HepG2 (cell line): ENCODE measurements around the gene PLAA. TPM values are rescaled to one million over a fixed set of nuclear protein-coding genes. Genes with fewer than 3 reads are reported as not detected.

Source experiments
- ATF7-NPFF ChIP-seq: sonication (generic); formaldehyde crosslinking; IDR thresholded peaks from 2 replicates; pipeline ENCODE4 v1.8.1; 2023; ENCODE audit warnings: mild to moderate bottlenecking, low read depth, missing genetic modification reagents, moderate library complexity
- ETV5 ChIP-seq: IDR thresholded peaks from 2 replicates; pipeline ENCODE4 v1.6.1; 2018; ENCODE audit warnings: missing biosample characterization, missing genetic modification reagents, inconsistent platforms, borderline replicate concordance
- HNRNPK ChIP-seq: fragments of 200-400 bp; formaldehyde crosslinking; IDR thresholded peaks from 2 replicates; pipeline ENCODE4 v1.6.1; 2018; ENCODE audit warnings: low read length, low read depth, moderate library complexity, mild to moderate bottlenecking; ENCODE audit not compliant: poor library complexity, severe bottlenecking
- MAZ ChIP-seq, 2 experiments: sonication (generic) in 1 of 2; formaldehyde crosslinking in 1 of 2; IDR thresholded peaks; 2 replicates each; pipeline versions ENCODE4 v1.5.0 to v1.6.1; 2012 to 2020; ENCODE audit warnings: low read depth in 2 of 2, mild to moderate bottlenecking in 2 of 2, borderline replicate concordance in 1 of 2, improper control_type of control experiment in 1 of 2, low read length in 1 of 2, missing genetic modification reagents in 1 of 2, moderate library complexity in 1 of 2
- RXRA ChIP-seq: sonication (generic); formaldehyde crosslinking; IDR thresholded peaks from 2 replicates; pipeline ENCODE4 v1.5.1; 2020; ENCODE audit warnings: missing genetic modification reagents
- SAFB2 ChIP-seq: sonication (generic); formaldehyde crosslinking; IDR thresholded peaks from 2 replicates; pipeline ENCODE4 v1.5.1; 2020; ENCODE audit warnings: missing genetic modification reagents, low read depth, mild to moderate bottlenecking, borderline replicate concordance
- SMAD3 ChIP-seq: sonication (generic); formaldehyde crosslinking; IDR thresholded peaks from 2 replicates; pipeline ENCODE4 v1.4.0; 2020; ENCODE audit warnings: missing genetic modification reagents
- TCF7 ChIP-seq: sonication (generic); IDR thresholded peaks from 2 replicates; pipeline ENCODE4 v1.6.1; 2016; ENCODE audit warnings: antibody characterized with exemption, low read depth
- ZBTB40 ChIP-seq, 2 experiments: fragments of 450-650 bp in 1 of 2; sonication (generic) in 1 of 2; formaldehyde crosslinking in 1 of 2; IDR thresholded peaks; 2 replicates each; pipeline versions ENCODE4 v1.6.1 to v1.8.0; 2016 to 2022; ENCODE audit warnings: antibody characterized with exemption in 1 of 2, mild to moderate bottlenecking in 1 of 2, missing genetic modification reagents in 1 of 2
- ZNF292 ChIP-seq: sonication (generic); formaldehyde crosslinking; IDR thresholded peaks from 2 replicates; pipeline ENCODE4 v1.8.1; 2022; ENCODE audit warnings: mild to moderate bottlenecking, low read depth, missing genetic modification reagents, borderline replicate concordance
- ZNF451 ChIP-seq: sonication (generic); formaldehyde crosslinking; IDR thresholded peaks from 2 replicates; pipeline ENCODE4 v1.5.0; 2020; ENCODE audit warnings: mild to moderate bottlenecking, missing genetic modification reagents
- ZNF547 ChIP-seq: sonication (generic); formaldehyde crosslinking; IDR thresholded peaks from 2 replicates; pipeline ENCODE4 v1.5.1; 2020; ENCODE audit warnings: mild to moderate bottlenecking, missing genetic modification reagents
- ZNF800 ChIP-seq: sonication (generic); formaldehyde crosslinking; IDR thresholded peaks from 2 replicates; pipeline ENCODE4 v1.4.0; 2020; ENCODE audit warnings: missing genetic modification reagents
- polyA plus RNA-seq, 8 experiments: library from polyadenylated mRNA; depleted of rRNA in 3 of 8; stranded (reverse) in 7 of 8; unstranded in 1 of 8; fragments of >200 nt; fragmentation: Illumina TruSeq in 4 of 8; extraction: Trizol in 4 of 8; gene quantifications; 2 replicates each; pipeline versions ENCODE4 v1.2.1 to v1.2.3, GENCODE V29; 2011 to 2016; ENCODE audit warnings: low read depth in 4 of 8, missing spikeins in 1 of 8, mixed read lengths in 1 of 8; ENCODE audit not compliant: insufficient read depth in 1 of 8
- total RNA-seq, 5 experiments: library from RNA; depleted of rRNA; stranded (reverse); fragments of >200 nt; fragmentation: Illumina TruSeq; extraction: Trizol; gene quantifications; 2 replicates each; pipeline ENCODE4 v1.2.3, GENCODE V29; 2016; ENCODE audit warnings: low read depth in 1 of 5
- TF ChIP-seq, protein P1 (sequence below): sonication (generic); formaldehyde crosslinking; IDR thresholded peaks from 2 replicates; pipeline ENCODE4 v1.4.0; 2020; ENCODE audit warnings: low read depth, mild to moderate bottlenecking, missing genetic modification reagents

PLAA gene
- total and polyA plus RNA-seq, 2 of the 13 experiments (the other 11 are each of a cell fraction or from before 2014, with no cell fraction given) = 5.8 to 22.9 TPM

- TF ChIP-seq, protein P1, sequence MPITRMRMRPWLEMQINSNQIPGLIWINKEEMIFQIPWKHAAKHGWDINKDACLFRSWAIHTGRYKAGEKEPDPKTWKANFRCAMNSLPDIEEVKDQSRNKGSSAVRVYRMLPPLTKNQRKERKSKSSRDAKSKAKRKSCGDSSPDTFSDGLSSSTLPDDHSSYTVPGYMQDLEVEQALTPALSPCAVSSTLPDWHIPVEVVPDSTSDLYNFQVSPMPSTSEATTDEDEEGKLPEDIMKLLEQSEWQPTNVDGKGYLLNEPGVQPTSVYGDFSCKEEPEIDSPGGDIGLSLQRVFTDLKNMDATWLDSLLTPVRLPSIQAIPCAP (CRISPR knock-in tag) = no peak
- TF ChIP-seq ZNF451 (CRISPR knock-in tag) = no peak
- no peak; the same call in 1 of the 2 replicates for TF ChIP-seq ZNF547 (CRISPR knock-in tag)
- peak; percentile 20; the same call in 1 of the 2 replicates for TF ChIP-seq ETV5 (CRISPR knock-in tag)
- peak; percentile 55; the same call in 1 of the 2 replicates for TF ChIP-seq SMAD3 (CRISPR knock-in tag)
- no peak for TF ChIP-seq HNRNPK
- no peak for TF ChIP-seq ZBTB40 (IDR thresholded peaks at IDR 0.05)
- peak; percentile 67; the same call in 1 of the 2 replicates for TF ChIP-seq ZBTB40 (CRISPR knock-in tag; IDR thresholded peaks at IDR 0.05)
- no peak for TF ChIP-seq RXRA (CRISPR knock-in tag)
- TF ChIP-seq TCF7 = no peak
- TF ChIP-seq ATF7-NPFF (CRISPR knock-in tag) = no peak
- TF ChIP-seq ZNF800 (CRISPR knock-in tag) = no peak
- no peak for TF ChIP-seq SAFB2 (CRISPR knock-in tag)
- no peak for TF ChIP-seq ZNF292 (CRISPR knock-in tag)
- no peak for TF ChIP-seq MAZ (IDR thresholded peaks at IDR 0.05; ENCODE audit: borderline replicate concordance, low read depth, low read length)
- peak; percentile 65; the same call in 1 of the 2 replicates for TF ChIP-seq MAZ (CRISPR knock-in tag; IDR thresholded peaks at IDR 0.05; ENCODE audit: low read depth)
These were observed 9.1 kb upstream of the PLAA start, which contains the start of gene IFT74 (continued) for GRCh38 chr9:26955921-26956859.
